GM12801 (cell line): ENCODE results near the gene USP15.

ENCODE experiments used
- CTCF ChIP-seq: IDR thresholded peaks from one replicate; pipeline ENCODE4 v1.5.1; 2011; ENCODE audit warnings: control low read depth; ENCODE audit not compliant: insufficient read length; ENCODE audit errors: extremely low read depth

Gene USP15

DNA sequence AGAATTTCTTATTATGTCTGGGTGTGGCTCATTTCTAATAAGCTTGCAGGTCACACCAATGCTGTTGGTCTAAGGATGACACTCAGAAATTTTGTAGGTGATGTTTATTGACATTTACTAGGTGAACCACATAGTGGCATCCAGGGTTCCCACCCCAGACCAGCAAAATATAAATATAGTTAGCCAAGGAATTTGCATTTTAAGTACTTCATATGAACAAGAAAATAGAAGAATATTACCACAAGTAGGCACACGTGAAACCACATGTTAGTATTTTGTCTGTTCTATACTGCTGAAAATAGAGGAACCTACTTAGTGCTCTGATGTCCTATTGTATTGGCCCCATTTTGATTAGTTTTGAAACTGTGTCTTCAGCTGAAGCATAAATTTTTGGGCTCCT is 71.1 kb downstream of the USP15 start:
- no peak for TF ChIP-seq CTCF

- TF ChIP-seq CTCF, result no peak
Measured at GRCh38 chr12:62332598-62332997, 72.4 kb downstream of the USP15 start.

DNA sequence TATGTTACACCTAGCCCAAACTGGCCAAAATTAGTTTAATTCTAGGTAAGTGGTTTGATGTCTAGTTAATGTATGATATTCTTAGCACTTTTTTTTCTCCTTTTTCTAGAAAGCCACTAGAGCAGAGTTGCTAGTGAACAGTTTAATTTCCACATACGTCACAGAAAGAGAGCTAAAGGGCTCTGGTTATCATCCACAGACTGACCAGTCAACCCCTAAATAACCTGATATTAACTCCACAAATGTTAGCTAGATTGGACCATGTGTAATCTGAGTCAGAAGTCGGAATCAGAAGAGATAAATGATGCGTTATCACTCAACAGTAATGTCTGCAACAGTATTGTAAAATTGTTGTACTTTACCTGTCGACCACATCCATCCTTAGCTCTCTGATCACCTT is 74.9 kb downstream of the USP15 start:
- no peak for TF ChIP-seq CTCF

DNA sequence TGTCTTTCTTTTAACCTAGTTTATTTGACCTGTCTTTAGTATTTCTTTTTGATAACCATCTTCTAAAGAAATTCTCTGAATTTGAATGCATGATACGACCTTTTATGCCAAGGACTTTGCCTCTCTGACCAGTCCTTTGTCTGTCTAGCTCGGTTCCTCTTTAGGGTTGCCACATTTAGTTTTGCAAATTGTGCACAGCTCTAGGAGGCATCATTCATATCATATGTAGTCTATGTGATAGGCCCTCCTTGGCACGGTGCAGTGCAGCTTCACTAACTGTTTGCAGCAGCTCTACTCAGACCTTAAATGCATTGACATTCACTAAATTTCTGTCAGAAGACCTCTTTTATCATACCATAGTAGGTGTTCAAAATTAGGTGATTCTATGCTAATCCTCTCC is 75.6 kb downstream of the USP15 start:
- TF ChIP-seq CTCF, result no peak

DNA sequence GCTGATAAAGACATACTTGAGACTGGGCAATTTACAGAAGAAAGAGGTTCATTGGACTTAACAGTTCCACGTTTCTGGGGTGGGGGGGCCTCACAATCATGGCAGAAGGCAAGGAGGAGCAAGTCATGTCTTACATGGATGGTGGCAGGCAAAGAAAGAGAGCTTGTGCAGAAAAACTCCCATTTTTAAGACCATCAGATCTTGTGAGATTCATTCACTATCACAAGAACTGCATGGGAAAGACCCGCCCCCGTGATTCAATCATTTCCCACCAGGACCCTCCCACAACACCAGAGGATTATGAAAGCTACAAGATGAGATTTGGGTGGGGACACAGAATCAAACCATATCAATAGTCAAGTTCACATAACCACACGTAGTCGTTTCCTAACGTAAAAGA is 85.5 kb downstream of the USP15 start:
- TF ChIP-seq CTCF, result no peak

DNA sequence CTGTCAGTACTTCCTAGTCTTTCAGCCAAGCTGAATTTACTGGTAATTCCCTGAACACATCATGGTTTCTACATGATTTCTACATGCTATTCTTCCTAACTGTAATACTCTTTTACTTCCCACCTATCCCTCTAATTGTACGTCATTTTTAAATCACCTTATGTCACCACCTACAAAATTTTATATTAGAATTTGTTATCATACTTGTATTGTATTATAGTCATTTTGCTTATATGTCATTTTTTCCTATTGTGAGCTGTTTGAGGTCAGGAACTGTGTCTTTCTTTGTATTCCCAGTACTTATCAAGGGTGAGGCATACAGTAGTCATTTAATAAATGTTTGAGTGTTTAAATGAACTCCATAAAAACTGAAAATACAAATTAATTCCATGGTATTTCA is 86.6 kb downstream of the USP15 start:
- TF ChIP-seq CTCF, result no peak

DNA sequence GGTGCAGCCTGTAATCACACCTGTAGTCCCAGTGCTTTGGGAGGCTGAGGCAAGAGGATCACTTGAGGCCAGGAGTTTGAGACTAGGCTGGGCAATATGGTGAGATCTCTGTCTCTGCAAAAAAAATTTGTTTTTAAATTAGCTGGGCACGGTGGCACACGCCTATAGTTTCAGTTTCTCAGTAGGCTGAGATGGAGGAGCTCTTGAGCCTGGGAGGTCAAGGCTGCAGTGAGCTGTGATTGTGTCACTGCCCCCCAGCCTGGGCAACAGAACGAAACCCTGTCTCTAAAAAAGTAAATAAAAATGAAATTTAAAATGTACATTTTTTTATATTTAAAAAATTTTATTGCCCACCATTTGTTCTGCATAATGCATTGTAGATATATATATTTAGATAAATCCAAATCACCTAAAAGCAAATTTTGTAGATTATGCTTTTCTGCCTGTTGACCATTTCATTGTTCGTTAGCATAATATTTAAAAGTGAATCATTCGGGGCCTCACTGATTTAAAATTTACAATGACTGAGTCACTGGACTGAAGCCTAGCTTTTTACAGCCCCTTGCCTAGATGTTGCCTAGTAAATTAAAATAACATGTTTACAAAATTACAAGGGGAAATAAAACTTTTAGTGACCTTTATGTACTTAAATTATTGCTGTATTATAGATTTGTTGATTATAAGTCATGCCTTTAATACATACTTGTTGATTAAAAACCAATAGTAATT is 87.9 kb downstream of the USP15 start:
- no peak for TF ChIP-seq CTCF
